Limb (tissue), 2 donors: ENCODE results near the gene TMEM215.

ENCODE experiments used
- DNase-seq, 2 donors: peaks; one replicate each; pipeline ENCODE4 v3.0.0-alpha.2; 2016; ENCODE audit errors: extremely low spot score in 2 of 2

TMEM215 gene

GRCh38 chr9:32832346-32832745 is 49.0 kb downstream of the TMEM215 start:
- no peak for DNase-seq
